ENCODE data around the gene NEDD4L.
"Not testable (repeated sequence)": the region's sequence is repeated elsewhere in the genome, so short reads cannot be mapped to it uniquely, and the experiment has no call there.

NEDD4L gene

GRCh38 chr18:58247363-58247834, 203.4 kb downstream of the NEDD4L start:
- no peak for DNase-seq

GRCh38 chr18:58249712-58250111, 205.7 kb downstream of the NEDD4L start:
- DNase-seq, result no peak

- no peak for DNase-seq
Observed at GRCh38 chr18:58251416-58251815, 207.4 kb downstream of the NEDD4L start.

DNA sequence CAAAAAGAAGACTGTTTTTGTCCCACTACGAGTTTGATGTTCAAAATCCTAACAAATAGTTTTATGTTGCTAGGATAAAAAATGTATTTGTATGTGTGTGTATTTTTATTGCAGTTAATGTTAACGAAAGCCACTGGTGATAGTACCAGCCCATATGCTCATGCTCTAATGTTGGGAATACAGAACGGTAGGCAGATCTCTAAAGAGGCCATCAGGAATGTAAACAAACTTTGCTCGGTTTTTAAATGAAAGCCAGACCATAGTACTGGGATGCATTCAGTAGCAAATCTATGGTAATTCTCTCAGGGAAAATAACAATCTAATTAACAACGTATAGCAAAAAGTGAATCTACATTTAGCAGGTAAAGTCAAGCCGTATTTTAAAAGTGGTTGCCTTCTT, 208.1 kb downstream of the NEDD4L start:
- no peak for DNase-seq

GRCh38 chr18:58253318-58253717, 209.3 kb downstream of the NEDD4L start:
- no peak for DNase-seq

DNA sequence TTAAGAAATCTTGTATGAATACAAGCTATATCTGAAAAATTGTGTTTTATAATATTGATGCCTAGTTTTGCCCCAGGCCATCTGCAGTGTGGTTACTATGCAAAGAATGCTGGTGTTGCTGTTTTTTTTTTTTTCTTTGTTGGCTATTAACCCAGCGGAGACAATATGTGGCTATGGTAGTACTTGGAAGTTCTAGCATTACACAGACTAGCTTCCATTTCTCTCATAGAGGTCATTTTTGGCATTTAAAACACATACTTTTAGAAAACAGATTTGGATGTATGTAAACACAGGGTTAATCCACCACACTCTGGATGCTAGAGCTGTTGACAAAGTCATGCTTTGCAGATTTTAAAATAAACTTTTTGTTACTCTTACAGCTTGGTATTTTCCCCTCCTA, 209.8 kb downstream of the NEDD4L start:
- DNase-seq, result no peak

DNA sequence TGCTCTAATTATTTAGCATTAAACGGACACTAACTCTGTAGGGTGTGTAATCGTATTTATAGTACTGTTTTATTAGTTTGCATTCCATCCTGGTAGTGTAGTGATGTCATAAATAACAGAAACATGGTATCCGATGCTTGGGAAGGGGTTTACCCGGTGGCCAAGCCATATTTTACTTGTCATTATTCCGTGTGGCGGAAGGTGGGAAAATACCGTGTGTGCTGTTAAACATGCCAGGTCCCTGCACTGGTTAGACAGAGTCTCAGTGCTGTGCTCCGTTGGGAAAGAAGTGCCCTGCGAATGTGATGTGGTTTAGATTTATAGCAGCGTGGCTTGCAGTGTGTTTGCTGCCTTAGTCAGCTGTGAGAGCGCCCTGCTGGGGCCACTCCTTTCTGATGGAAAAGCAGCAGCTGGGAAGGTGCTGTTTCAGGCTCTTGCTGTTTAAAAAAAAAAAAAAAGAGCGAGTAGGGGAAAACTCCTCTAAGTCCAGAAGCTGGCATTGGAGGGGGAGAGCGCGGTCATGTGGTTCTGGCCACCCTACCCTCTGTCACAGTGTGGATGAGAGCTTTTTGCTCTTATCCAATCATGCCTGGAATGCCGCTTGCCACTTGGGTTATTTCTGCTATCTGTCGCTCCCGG, 211.0 kb downstream of the NEDD4L start:
- DNase-seq, result no peak

- no peak for DNase-seq
Observed at GRCh38 chr18:58255701-58256311, 211.8 kb downstream of the NEDD4L start.

DNA sequence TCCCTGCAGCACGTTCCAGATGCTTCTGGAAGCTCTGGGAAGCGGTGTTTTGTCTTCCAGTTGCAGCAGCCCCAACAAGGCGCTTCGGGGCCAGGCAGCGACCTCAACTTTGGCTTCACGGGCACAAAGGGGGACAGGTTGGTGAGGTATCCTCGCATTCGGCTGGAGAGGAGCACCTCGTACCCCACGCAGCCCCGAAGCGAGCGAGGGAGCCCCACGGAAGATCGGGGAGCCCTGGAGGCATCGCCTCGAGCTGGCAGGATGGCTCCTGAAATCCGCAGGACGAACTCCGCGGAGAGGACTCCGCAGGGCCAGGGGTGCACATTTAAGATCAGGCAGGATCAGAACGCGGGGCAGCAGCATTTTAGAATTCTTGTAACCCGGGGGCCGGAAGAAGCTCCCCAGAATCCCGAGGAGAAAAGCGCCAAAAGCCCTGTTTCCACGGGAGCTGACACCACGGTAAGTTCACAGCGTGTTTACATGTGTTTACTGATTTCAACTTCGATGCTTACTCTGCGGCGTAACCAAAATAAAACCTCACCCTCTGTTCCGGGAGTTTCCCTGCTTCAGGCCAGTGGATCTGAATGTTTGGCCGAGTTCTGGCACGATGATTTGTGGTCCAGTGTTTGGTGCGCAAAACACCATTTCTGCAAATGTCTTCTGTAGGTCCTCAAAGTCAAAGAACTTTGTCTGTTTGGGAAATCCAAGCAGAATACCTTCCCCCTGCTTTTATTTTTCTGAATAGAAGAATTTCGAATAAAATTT, 212.5 kb downstream of the NEDD4L start:
- no peak for DNase-seq

- no peak for DNase-seq
Observed at GRCh38 chr18:58257461-58257860, 213.4 kb downstream of the NEDD4L start.

GRCh38 chr18:58258692-58259342, 214.8 kb downstream of the NEDD4L start:
- no peak for DNase-seq

DNA sequence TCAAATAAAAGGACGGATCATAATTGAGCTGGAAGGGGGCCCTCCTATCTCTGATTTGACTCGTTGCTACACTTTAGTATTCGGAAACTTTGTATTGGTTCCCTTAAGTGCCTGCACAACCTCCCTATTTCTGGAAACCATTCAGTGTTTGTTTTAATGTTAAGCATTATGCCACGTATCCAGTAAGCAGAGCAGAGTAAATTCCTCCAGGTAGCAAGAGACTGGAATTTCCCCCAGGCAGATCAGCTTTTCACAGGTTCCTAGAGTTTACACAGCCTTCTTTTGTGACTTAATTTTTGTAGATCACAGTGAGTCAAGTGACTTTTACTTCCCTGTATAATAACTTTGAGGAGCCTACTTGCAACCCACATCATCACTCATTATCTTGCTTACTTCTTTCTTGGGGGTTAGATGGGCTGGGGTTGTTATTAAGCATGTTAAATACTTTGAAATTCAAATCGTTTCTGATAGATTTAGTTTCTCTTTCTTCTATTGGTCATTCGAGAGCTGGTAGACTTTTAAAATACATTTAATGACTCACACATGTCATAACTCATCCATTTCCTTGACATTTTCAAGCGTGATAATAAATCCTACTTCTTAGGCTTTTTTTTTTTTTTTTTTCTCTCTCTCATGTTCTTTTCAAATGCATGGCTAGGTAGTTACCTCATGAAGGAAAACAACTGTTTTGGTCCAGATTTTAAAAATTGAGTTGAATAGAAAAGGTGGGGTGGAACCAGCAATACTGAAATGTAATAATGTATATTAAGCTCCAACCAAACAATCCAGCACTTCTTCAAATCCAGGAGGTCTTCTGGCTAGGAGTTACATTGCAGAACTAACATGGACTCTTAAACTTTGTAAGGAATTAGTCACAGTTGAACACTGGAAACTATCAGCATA, 219.3 kb downstream of the NEDD4L start:
- no peak for DNase-seq

DNA sequence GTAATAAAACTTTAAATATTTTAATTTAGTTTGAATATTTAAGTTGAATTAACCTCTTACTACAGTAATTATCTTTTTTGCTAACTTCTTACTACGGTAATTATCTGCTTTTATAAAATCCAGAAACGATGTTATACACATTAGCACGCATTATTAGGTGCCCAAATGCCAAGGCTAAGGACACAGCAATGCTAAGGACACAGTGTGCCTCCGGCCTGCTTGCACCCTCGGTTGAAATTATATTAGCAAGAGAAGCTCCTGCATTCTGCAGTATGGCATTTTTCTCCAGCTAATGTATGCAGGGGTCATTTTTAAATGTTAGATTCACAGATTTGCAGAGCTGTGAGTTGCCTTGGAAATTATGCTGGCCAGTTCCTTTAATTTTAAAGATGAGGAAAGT, 220.0 kb downstream of the NEDD4L start:
- no peak for DNase-seq

GRCh38 chr18:58264840-58265239, 220.8 kb downstream of the NEDD4L start:
- no peak for DNase-seq

- not testable (repeated sequence) for DNase-seq
Observed at GRCh38 chr18:58265489-58265888, 221.5 kb downstream of the NEDD4L start.

DNA sequence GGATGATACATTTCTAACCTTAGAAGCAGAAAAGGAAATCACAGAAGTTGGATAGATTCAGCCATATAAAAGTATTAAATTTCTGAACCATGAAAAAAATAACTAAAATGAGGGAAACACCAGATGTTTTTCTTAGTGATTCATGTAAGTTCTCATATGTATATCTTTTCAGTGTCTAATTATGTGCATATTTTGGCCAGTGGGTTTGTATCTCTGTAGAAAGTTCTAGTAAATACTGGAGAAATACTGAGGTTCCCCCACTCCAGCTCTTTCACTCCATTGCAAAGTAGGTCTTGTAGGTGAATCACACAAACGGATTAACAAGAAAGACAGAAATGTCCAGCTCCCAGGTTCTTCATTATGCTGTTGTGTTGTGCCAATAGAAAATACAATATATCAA, 222.3 kb downstream of the NEDD4L start:
- no peak for DNase-seq

- no peak for DNase-seq
Observed at GRCh38 chr18:58267493-58267892, 223.5 kb downstream of the NEDD4L start.

DNA sequence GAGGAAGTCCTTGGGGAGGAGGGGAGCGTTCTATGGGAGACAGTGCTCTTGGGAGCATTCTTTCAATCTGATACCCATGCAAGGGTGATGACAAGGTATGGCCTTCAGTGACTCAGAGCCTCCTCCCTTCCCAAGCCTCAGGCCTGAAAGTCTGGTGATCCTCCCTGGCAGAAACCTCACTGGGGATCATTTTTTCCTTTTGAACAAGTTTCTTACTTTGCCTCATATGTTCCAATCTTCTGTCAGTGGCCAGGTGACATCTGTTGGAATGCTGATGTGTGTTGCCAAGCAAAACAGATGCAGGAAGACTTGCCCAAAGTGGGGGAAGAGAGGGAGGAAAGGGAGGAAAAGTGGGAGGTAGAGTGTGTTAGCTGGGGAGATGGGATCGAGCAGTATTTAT, 224.8 kb downstream of the NEDD4L start:
- DNase-seq, result no peak

DNA sequence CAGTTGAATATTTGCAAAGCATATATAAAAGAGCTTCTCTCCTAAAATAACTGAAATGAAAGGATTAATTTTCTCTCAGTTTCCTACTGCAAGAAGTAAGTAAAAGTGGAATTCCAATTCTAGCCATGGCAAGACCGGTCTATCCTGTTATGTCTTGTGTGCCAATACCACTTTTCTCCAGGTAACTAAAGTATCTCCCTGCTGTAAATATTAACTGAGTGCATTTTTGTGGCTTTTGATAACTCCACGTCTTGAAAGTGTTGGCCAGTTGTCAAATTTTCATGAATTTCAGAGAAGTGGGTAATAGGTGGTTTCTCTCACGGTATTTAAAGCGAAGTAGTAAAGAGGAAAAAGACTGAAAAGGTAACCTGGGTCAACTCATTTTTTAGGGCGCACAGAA, 225.9 kb downstream of the NEDD4L start:
- no peak for DNase-seq

- DNase-seq, result no peak
Observed at GRCh38 chr18:58270396-58270795, 226.4 kb downstream of the NEDD4L start.

GRCh38 chr18:58271770-58272169, 227.7 kb downstream of the NEDD4L start:
- no peak for DNase-seq

- DNase-seq, result no peak
Observed at GRCh38 chr18:58272209-58272608, 228.2 kb downstream of the NEDD4L start.
